OCI-LY3 (cell line): ENCODE measurements around the gene BTBD2.

ENCODE experiments used
- H2AFZ ChIP-seq: fragments of 200-600, 300-600 bp; shearing (Covaris generic); 2 replicates; pipeline ENCODE4 v1.6.0; 2014; ENCODE audit warnings: antibody characterized with exemption, low read depth, low read length
- H3K27ac ChIP-seq: fragments of 200-600, 300-600 bp; sonication (generic); 2 replicates; pipeline ENCODE4 v1.5.1; 2014; ENCODE audit warnings: mild to moderate bottlenecking, low read length, moderate library complexity, mixed read lengths
- H3K27me3 ChIP-seq: fragments of 200-600, 300-600 bp; sonication (generic); 2 replicates; pipeline ENCODE4 v1.6.1; 2014; ENCODE audit warnings: low read depth, low read length, mixed read lengths
- H3K36me3 ChIP-seq: fragments of 200-600, 300-600 bp; sonication (generic); replicated peaks from 2 replicates; pipeline ENCODE3; 2014; ENCODE audit warnings: low read depth, low read length, mixed read lengths
- H3K4me1 ChIP-seq: fragments of 300-600, 200-600 bp; sonication (generic); 2 replicates; pipeline ENCODE4 v1.6.1; 2014; ENCODE audit warnings: low read length, mixed read lengths
- H3K4me2 ChIP-seq: fragments of 200-600, 300-600 bp; sonication (generic); 2 replicates; pipeline ENCODE4 v1.6.1; 2014; ENCODE audit warnings: low read length, mixed read lengths
- H3K4me3 ChIP-seq: fragments of 300-600, 200-600 bp; sonication (generic); 2 replicates; pipeline ENCODE4 v1.5.1; 2014; ENCODE audit warnings: antibody characterized with exemption, mild to moderate bottlenecking, low read length, moderate library complexity
- H3K79me2 ChIP-seq: fragments of 300-600, 200-600 bp; shearing (Covaris generic); 2 replicates; pipeline ENCODE4 v1.6.1; 2014; ENCODE audit warnings: mild to moderate bottlenecking, low read length, mixed read lengths
- H3K9ac ChIP-seq: fragments of 300-600, 200-600 bp; shearing (Covaris generic); 2 replicates; pipeline ENCODE4 v1.6.0; 2014; ENCODE audit warnings: mild to moderate bottlenecking, low read length, moderate library complexity
- H3K9me3 ChIP-seq: fragments of 200-600, 300-600 bp; shearing (Covaris generic); 2 replicates; pipeline ENCODE4 v1.6.1; 2014; ENCODE audit warnings: low read length, mixed read lengths; ENCODE audit not compliant: insufficient read depth
- H4K20me1 ChIP-seq: fragments of 200-600, 300-600 bp; sonication (generic); 2 replicates; pipeline ENCODE4 v1.6.1; 2016; ENCODE audit warnings: low read length, mixed read lengths; ENCODE audit not compliant: insufficient read depth
- EZH2phosphoT487 ChIP-seq: fragments of 200-600 bp; shearing (Covaris generic); IDR thresholded peaks from 2 replicates; pipeline ENCODE4 v1.6.1; 2018; ENCODE audit warnings: antibody characterized with exemption, mixed run types, low read depth
- TF ChIP-seq, protein P1 (sequence below): fragments of 200-600, 300-600 bp; sonication (generic); IDR thresholded peaks from 2 replicates; pipeline ENCODE4 v1.5.1; 2014; ENCODE audit warnings: antibody characterized with exemption, low read length, low read depth

The BTBD2 gene

DNA sequence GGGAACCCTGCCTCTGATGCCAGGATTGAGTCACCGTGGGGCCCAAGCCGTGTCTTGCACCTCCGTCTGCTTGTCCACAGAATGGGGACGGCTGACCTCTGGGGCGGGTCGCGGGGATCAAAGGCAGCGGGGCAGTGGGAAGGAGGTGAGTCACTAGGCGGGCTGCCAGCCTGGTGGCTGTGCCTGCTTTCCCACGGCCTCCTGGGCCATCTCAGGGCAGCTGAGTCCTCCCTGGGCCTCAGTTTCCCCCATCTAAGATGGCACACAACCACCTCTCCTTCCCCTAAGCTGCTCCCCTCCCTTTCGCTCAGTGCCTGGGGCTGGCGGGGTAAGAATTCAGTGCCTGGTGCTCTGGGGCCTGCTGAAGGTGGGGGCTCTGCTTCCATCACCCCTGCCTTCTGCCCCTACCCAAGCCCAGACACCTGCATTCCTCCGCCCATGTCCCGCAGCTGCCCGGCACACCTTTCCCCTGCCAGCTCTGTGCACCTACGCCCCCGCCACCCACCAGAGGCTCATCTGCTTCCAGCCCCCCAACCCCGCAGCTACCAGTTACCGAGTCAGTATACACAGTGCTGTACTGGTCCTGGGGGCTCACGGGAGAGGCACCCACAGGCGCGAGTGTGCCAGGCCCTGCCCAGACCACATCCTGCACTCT lies 32.1 kb upstream of the BTBD2 start:
- no peak for TF ChIP-seq EZH2phosphoT487
- TF ChIP-seq, protein P1, sequence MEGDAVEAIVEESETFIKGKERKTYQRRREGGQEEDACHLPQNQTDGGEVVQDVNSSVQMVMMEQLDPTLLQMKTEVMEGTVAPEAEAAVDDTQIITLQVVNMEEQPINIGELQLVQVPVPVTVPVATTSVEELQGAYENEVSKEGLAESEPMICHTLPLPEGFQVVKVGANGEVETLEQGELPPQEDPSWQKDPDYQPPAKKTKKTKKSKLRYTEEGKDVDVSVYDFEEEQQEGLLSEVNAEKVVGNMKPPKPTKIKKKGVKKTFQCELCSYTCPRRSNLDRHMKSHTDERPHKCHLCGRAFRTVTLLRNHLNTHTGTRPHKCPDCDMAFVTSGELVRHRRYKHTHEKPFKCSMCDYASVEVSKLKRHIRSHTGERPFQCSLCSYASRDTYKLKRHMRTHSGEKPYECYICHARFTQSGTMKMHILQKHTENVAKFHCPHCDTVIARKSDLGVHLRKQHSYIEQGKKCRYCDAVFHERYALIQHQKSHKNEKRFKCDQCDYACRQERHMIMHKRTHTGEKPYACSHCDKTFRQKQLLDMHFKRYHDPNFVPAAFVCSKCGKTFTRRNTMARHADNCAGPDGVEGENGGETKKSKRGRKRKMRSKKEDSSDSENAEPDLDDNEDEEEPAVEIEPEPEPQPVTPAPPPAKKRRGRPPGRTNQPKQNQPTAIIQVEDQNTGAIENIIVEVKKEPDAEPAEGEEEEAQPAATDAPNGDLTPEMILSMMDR: no peak
- peak overlapping the region; percentile 86 for H3K27ac ChIP-seq
- H3K9me3 ChIP-seq: no peaks in the 10 kb centered on the region
- H3K4me2 ChIP-seq: peak overlapping the region; percentile 98
- H3K9ac ChIP-seq: peak overlapping the region; percentile 96; the same call in 1 of the 2 replicates
- no peak overlapping the region for H2AFZ ChIP-seq
- H3K4me1 ChIP-seq: peaks cover 78% of the 10 kb centered on the region
- peaks cover 82% of the 10 kb centered on the region for H3K79me2 ChIP-seq
- H3K4me3 ChIP-seq: peak overlapping the region; percentile 91
- H3K36me3 ChIP-seq: peaks cover 73% of the 10 kb centered on the region
- H4K20me1 ChIP-seq: peaks cover 80% of the 10 kb centered on the region
- no peaks in the 10 kb centered on the region for H3K27me3 ChIP-seq

DNA sequence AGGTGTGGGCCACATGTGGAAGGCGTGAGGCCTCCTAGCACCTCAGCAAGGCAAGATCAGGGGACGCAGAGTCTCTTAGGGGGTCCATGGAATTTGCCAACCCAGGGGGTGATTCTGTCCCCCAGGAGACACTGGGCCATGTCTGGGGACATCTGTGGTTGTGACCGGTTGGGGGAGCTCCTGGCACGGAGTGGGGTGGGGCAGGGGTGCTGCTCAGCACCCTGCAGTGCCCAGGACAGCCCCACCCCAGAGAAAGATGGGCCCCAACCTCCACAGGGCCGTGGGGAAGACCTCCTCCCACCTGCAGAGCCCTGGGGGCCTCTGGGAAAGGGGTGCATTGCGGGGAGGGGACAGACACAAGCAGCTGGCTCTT lies 31.5 kb upstream of the BTBD2 start:
- Histone ChIP-seq H3K4me3 (peak overlapping the region; percentile 91; the same call in 1 of the 2 replicates), H3K79me2 (peaks cover 86% of the 10 kb centered on the region), H3K36me3 (peaks cover 73% of the 10 kb centered on the region), H3K9me3 (no peaks in the 10 kb centered on the region), H4K20me1 (peaks cover 84% of the 10 kb centered on the region), H3K4me2 (peak overlapping the region; percentile 98), H3K9ac (peak overlapping the region; percentile 96; the same call in 1 of the 2 replicates), H2AFZ (no peak overlapping the region), H3K27me3 (no peaks in the 10 kb centered on the region), H3K4me1 (peaks cover 77% of the 10 kb centered on the region), H3K27ac (peak overlapping the region; percentile 86)
- TF ChIP-seq, protein P1: peak; percentile 46
- TF ChIP-seq EZH2phosphoT487: no peak

DNA sequence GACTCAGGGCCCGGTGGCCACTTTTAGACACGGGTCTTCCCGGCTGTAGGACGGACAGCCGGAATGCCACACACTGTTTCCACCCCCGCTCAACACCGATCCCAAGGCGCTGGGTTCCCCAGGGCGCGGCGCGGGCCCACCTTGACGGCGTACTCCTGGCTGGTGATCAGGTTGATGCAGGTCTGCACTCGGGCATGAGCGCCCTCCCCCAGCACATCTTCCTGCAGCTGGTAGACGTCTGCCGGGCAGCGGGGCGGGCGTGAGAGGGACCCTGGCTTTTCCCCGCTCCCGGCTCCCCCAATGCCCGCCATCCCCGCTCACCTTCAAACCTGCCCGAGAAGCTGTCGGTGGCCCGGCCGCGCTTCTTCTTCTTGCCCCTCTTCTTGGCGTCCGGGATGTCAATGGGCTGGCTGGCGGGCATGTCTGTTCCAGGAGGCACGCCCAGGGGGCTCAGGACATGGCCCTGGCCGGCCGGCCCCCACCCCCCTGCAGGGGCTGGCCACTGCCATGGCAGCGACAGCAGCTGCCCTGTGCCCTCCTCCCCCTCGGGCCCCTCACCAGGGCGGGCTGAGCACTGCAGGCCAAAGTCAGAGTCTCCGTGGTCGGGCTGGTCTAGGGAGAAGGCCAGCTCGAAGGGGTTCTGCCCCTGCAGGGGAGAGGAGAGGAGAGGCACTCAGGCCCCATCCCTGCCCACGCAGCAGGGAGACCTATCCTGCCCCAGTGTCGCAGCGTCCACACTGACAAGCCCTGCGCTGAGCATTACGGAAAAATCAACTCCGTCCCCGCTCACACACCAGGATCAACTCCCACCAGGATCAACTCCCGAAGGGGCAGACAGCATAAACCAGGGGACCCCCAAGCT lies 30.8 kb upstream of the BTBD2 start:
- H3K4me1 ChIP-seq: peaks cover 75% of the 10 kb centered on the region
- no peak overlapping the region for H2AFZ ChIP-seq
- H3K4me3 ChIP-seq: peak overlapping the region; percentile 91; the same call in 1 of the 2 replicates
- peaks cover 78% of the 10 kb centered on the region for H3K36me3 ChIP-seq
- H4K20me1 ChIP-seq: peaks cover 90% of the 10 kb centered on the region
- peak overlapping the region; percentile 98 for H3K4me2 ChIP-seq
- H3K27me3 ChIP-seq: no peaks in the 10 kb centered on the region
- no peak overlapping the region for H3K9ac ChIP-seq
- H3K9me3 ChIP-seq: no peaks in the 10 kb centered on the region
- TF ChIP-seq EZH2phosphoT487: no peak
- TF ChIP-seq, protein P1: no peak
- H3K27ac ChIP-seq: peak overlapping the region; percentile 86; the same call in 1 of the 2 replicates
- H3K79me2 ChIP-seq: peaks cover 92% of the 10 kb centered on the region

DNA sequence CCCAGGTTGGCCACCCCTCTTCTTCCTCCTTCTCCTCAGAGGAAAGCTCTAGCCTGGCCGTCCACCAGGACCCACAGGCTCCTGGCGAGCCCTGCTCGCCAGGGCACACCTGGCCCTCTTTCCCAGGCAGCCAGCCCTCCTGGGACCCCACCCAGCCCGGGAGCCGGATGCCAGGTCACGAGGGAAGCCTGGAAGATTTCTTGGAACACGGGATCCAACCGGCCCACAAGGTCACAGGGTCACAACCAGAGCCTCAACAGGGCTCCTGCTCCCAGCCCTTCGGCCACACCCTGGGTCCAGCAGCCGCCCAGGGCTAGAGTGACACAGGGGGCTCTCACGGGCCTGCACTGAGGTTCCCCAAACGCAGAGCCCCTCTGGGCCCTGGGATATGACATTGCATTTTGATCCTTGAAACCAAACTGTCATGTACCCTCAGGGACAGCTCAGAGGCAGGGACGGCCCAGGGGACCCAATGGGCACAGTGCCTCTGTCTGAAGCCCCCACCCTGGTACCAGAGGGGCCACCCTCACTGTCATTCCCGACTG lies 30.1 kb upstream of the BTBD2 start:
- H3K27ac ChIP-seq: peak overlapping the region; percentile 31; the same call in 1 of the 2 replicates
- no peaks in the 10 kb centered on the region for H3K27me3 ChIP-seq
- peaks cover 96% of the 10 kb centered on the region for H4K20me1 ChIP-seq
- H3K4me3 ChIP-seq: peak overlapping the region; percentile 13; the same call in 1 of the 2 replicates
- H3K9ac ChIP-seq: no peak overlapping the region
- H3K9me3 ChIP-seq: no peaks in the 10 kb centered on the region
- TF ChIP-seq, protein P1: no peak
- TF ChIP-seq EZH2phosphoT487: no peak
- H3K4me2 ChIP-seq: peak overlapping the region; percentile 98
- no peak overlapping the region for H2AFZ ChIP-seq
- H3K4me1 ChIP-seq: peaks cover 82% of the 10 kb centered on the region
- peaks cover 94% of the 10 kb centered on the region for H3K79me2 ChIP-seq
- H3K36me3 ChIP-seq: peaks cover 84% of the 10 kb centered on the region
